Measurements from ENCODE around the gene FAM193A. TPM values are rescaled to one million over a fixed set of nuclear protein-coding genes. Genes with fewer than 3 reads are reported as not detected.

FAM193A gene
- polyA plus RNA-seq, 1 donor (not counting 4 experiments of a cell fraction or from before 2014, with no cell fraction given): 3.6 TPM

- FAIRE-seq (no peak), DNase-seq (ENCODE audit: low read depth, low spot score) (no peak)
- Histone ChIP-seq H3K9me1 (ENCODE audit: control insufficient read depth, extremely low read depth, insufficient read depth, low read length) (no peaks in the 10 kb centered on the region), H3K36me3 (ENCODE audit: control insufficient read depth in 2 of 2, extremely low read depth in 1 of 2, insufficient read depth in 2 of 2, low read length in 2 of 2) (peaks cover 53 to 54% of the 10 kb centered on the region in 2 experiments), H3K27ac (ENCODE audit: control insufficient read depth, insufficient read depth, low read length) (no peak overlapping the region), H2AFZ (ENCODE audit: control insufficient read depth, low read length) (no peak overlapping the region), H4K20me1 (ENCODE audit: control insufficient read depth, extremely low read depth, insufficient read depth, low read length) (no peaks in the 10 kb centered on the region), H3K4me2 (ENCODE audit: control insufficient read depth, extremely low read depth, insufficient read depth, low read depth, low read length) (no peak overlapping the region), H3K9me3 (ENCODE audit: control insufficient read depth, low read depth, low read length) (no peaks in the 10 kb centered on the region), H3K4me1 (ENCODE audit: control insufficient read depth, extremely low read depth, insufficient read depth, low read length) (peaks cover 3% of the 10 kb centered on the region), H3K79me2 (ENCODE audit: control insufficient read depth, insufficient read depth, low read length) (no peaks in the 10 kb centered on the region), H3K4me3 (ENCODE audit: control insufficient read depth in 2 of 3, extremely low read depth in 1 of 3, insufficient read depth in 2 of 3, low read depth in 1 of 3, low read length in 3 of 3) (no peak overlapping the region), H3K9ac (ENCODE audit: control insufficient read depth, extremely low read depth, insufficient read depth, low read length) (no peak overlapping the region), H3K27me3 (ENCODE audit: control insufficient read depth, extremely low read depth, insufficient read depth, low read length) (no peaks in the 10 kb centered on the region)
- dilution Hi-C loops (cut with MboI; ENCODE audit: extremely low pct_ligation_motif_present, low sequenced_read_pairs): no loop called here
- TF ChIP-seq CTCF (optimal IDR thresholded peaks at IDR 0.05 in 1 of 3, IDR thresholded peaks at IDR 0.05 in 1 of 3, conservative IDR thresholded peaks at IDR 0.05 in 1 of 3; ENCODE audit: extremely low read depth in 1 of 3, insufficient read depth in 2 of 3, low read length in 3 of 3) (no peak), EZH2 (IDR thresholded peaks at IDR 0.05; ENCODE audit: low read length) (no peak)
Observed at GRCh38 chr4:2696423-2696822, 160.0 kb downstream of the FAM193A start.

GRCh38 chr4:2697995-2698414, 161.6 kb downstream of the FAM193A start:
- Histone ChIP-seq H2AFZ (ENCODE audit: control insufficient read depth, low read length) (no peak overlapping the region), H3K9me1 (ENCODE audit: control insufficient read depth, extremely low read depth, insufficient read depth, low read length) (no peaks in the 10 kb centered on the region), H3K9ac (ENCODE audit: control insufficient read depth, extremely low read depth, insufficient read depth, low read length) (no peak overlapping the region), H3K4me1 (ENCODE audit: control insufficient read depth, extremely low read depth, insufficient read depth, low read length) (peaks cover 3% of the 10 kb centered on the region), H3K4me2 (ENCODE audit: control insufficient read depth, extremely low read depth, insufficient read depth, low read depth, low read length) (no peak overlapping the region), H3K9me3 (ENCODE audit: control insufficient read depth, low read depth, low read length) (no peaks in the 10 kb centered on the region), H3K4me3 (ENCODE audit: control insufficient read depth in 2 of 3, extremely low read depth in 1 of 3, insufficient read depth in 2 of 3, low read depth in 1 of 3, low read length in 3 of 3) (no peak overlapping the region), H3K36me3 (ENCODE audit: control insufficient read depth in 2 of 2, extremely low read depth in 1 of 2, insufficient read depth in 2 of 2, low read length in 2 of 2) (peaks cover 52 to 57% of the 10 kb centered on the region in 2 experiments), H3K27ac (ENCODE audit: control insufficient read depth, insufficient read depth, low read length) (no peak overlapping the region), H4K20me1 (ENCODE audit: control insufficient read depth, extremely low read depth, insufficient read depth, low read length) (no peaks in the 10 kb centered on the region), H3K79me2 (ENCODE audit: control insufficient read depth, insufficient read depth, low read length) (no peaks in the 10 kb centered on the region), H3K27me3 (ENCODE audit: control insufficient read depth, extremely low read depth, insufficient read depth, low read length) (no peaks in the 10 kb centered on the region)
- DNase-seq (ENCODE audit: low read depth, low spot score) (no peak), FAIRE-seq (no peak)
- dilution Hi-C loops (cut with MboI; ENCODE audit: extremely low pct_ligation_motif_present, low sequenced_read_pairs): no loop called here
- TF ChIP-seq CTCF (optimal IDR thresholded peaks at IDR 0.05 in 1 of 3, IDR thresholded peaks at IDR 0.05 in 1 of 3, conservative IDR thresholded peaks at IDR 0.05 in 1 of 3; ENCODE audit: extremely low read depth in 1 of 3, insufficient read depth in 2 of 3, low read length in 3 of 3): no peak
- TF ChIP-seq EZH2 (IDR thresholded peaks at IDR 0.05; ENCODE audit: low read length): no peak
